NT2/D1 (cell line): ENCODE data around the gene FBXO22.
"Not testable (repeated sequence)": the region's sequence is repeated elsewhere in the genome, so short reads cannot be mapped to it uniquely, and the experiment has no call there.

Experiments used
- DNase-seq: peaks from one replicate; pipeline ENCODE4 v3.0.0-alpha.2; 2011; ENCODE audit warnings: low read depth, low spot score
- H3K27me3 ChIP-seq: 2 replicates; pipeline ENCODE4 v1.6.0; 2011; ENCODE audit warnings: mild to moderate bottlenecking; ENCODE audit not compliant: insufficient read length, insufficient read depth
- H3K36me3 ChIP-seq: 2 replicates; pipeline ENCODE4 v1.6.1; 2011; ENCODE audit warnings: mild to moderate bottlenecking, low read length, mixed read lengths; ENCODE audit not compliant: insufficient read depth, insufficient read length
- H3K4me1 ChIP-seq: 2 replicates; pipeline ENCODE4 v1.5.1; 2011; ENCODE audit not compliant: insufficient read depth, insufficient read length
- H3K4me3 ChIP-seq: 2 replicates; pipeline ENCODE4 v1.5.1; 2011; ENCODE audit warnings: low read depth; ENCODE audit not compliant: insufficient read length
- H3K9ac ChIP-seq: 2 replicates; pipeline ENCODE4 v1.6.0; 2011; ENCODE audit warnings: low read depth; ENCODE audit not compliant: insufficient read length
- H3K9me3 ChIP-seq: 2 replicates; pipeline ENCODE4 v1.5.1; 2011; ENCODE audit warnings: mild to moderate bottlenecking, low read length; ENCODE audit not compliant: insufficient read depth
- SUZ12 ChIP-seq: IDR thresholded peaks from 2 replicates; pipeline ENCODE4 v1.6.1; 2011; ENCODE audit not compliant: insufficient read length, insufficient read depth; ENCODE audit errors: extremely low read depth
- YY1 ChIP-seq: IDR thresholded peaks from 2 replicates; pipeline ENCODE4 v1.6.1; 2011; ENCODE audit not compliant: insufficient read length, insufficient read depth
- ZNF274 ChIP-seq: IDR thresholded peaks from 2 replicates; pipeline ENCODE4 v1.6.1; 2011; ENCODE audit warnings: mild to moderate bottlenecking, low read depth, low read length

FBXO22 gene

GRCh38 chr15:75895731-75896130 is 7.9 kb upstream of the FBXO22 start:
- H3K9ac ChIP-seq: no peak overlapping the region
- H3K9me3 ChIP-seq: no peaks in the 10 kb centered on the region
- DNase-seq: no peak
- H3K36me3 ChIP-seq: peaks cover 14% of the 10 kb centered on the region
- no peaks in the 10 kb centered on the region for H3K4me1 ChIP-seq
- no peaks in the 10 kb centered on the region for H3K27me3 ChIP-seq
- TF ChIP-seq YY1 (no peak), SUZ12 (no peak), ZNF274 (no peak)
- no peak overlapping the region for H3K4me3 ChIP-seq

GRCh38 chr15:75900577-75900976 is 3.1 kb upstream of the FBXO22 start:
- Histone ChIP-seq H3K9ac (no peak overlapping the region), H3K4me3 (no peak overlapping the region), H3K27me3 (no peaks in the 10 kb centered on the region), H3K36me3 (peaks cover 17% of the 10 kb centered on the region), H3K9me3 (no peaks in the 10 kb centered on the region), H3K4me1 (peaks cover 4% of the 10 kb centered on the region)
- DNase-seq: no peak
- TF ChIP-seq YY1 (no peak), SUZ12 (no peak), ZNF274 (no peak)

GRCh38 chr15:75902129-75902557 is 1.5 kb upstream of the FBXO22 start:
- no peak overlapping the region for H3K4me3 ChIP-seq

GRCh38 chr15:75905231-75905630 is 1.6 kb downstream of the FBXO22 start:
- Histone ChIP-seq H3K36me3 (peaks cover 48% of the 10 kb centered on the region), H3K27me3 (no peaks in the 10 kb centered on the region), H3K4me3 (no peak overlapping the region), H3K9ac (no peak overlapping the region), H3K9me3 (no peaks in the 10 kb centered on the region), H3K4me1 (peaks cover 4% of the 10 kb centered on the region)
- no peak for TF ChIP-seq ZNF274
- TF ChIP-seq YY1: no peak
- no peak for TF ChIP-seq SUZ12
- DNase-seq: no peak

More at GRCh38 chr15:75902129-75902557, 1.5 kb upstream of the FBXO22 start:
- TF ChIP-seq ZNF274: no peak
- TF ChIP-seq SUZ12: no peak
- no peak for TF ChIP-seq YY1
- Histone ChIP-seq H3K4me1 (peaks cover 4% of the 10 kb centered on the region), H3K9me3 (no peaks in the 10 kb centered on the region), H3K27me3 (no peaks in the 10 kb centered on the region), H3K36me3 (peaks cover 31% of the 10 kb centered on the region), H3K9ac (no peak overlapping the region)
- no peak for DNase-seq

GRCh38 chr15:75910355-75910754 is 6.7 kb downstream of the FBXO22 start:
- not testable (repeated sequence) for H3K9me3 ChIP-seq, DNase-seq, H3K4me3 ChIP-seq, H3K27me3 ChIP-seq, H3K9ac ChIP-seq, H3K4me1 ChIP-seq
- H3K36me3 ChIP-seq: peaks cover 62% of the 10 kb centered on the region

- no peak for DNase-seq
- no peak overlapping the region for H3K9ac ChIP-seq
- no peak overlapping the region for H3K4me3 ChIP-seq
- TF ChIP-seq SUZ12 (no peak), ZNF274 (no peak), YY1 (no peak)
- no peaks in the 10 kb centered on the region for H3K27me3 ChIP-seq
- no peaks in the 10 kb centered on the region for H3K4me1 ChIP-seq
- no peaks in the 10 kb centered on the region for H3K9me3 ChIP-seq
- H3K36me3 ChIP-seq: peaks cover 66% of the 10 kb centered on the region
Measured at GRCh38 chr15:75916978-75917377, 13.3 kb downstream of the FBXO22 start.

GRCh38 chr15:75918135-75918534 is 14.5 kb downstream of the FBXO22 start:
- no peaks in the 10 kb centered on the region for H3K4me1 ChIP-seq
- H3K27me3 ChIP-seq: no peaks in the 10 kb centered on the region
- no peak overlapping the region for H3K9ac ChIP-seq
- no peaks in the 10 kb centered on the region for H3K9me3 ChIP-seq
- no peak overlapping the region for H3K4me3 ChIP-seq
- no peak for DNase-seq
- TF ChIP-seq SUZ12: no peak
- no peak for TF ChIP-seq YY1
- no peak for TF ChIP-seq ZNF274
- peaks cover 75% of the 10 kb centered on the region for H3K36me3 ChIP-seq

- peaks cover 69% of the 10 kb centered on the region for H3K36me3 ChIP-seq
- H3K4me1 ChIP-seq: no peaks in the 10 kb centered on the region
- no peak for DNase-seq
- H3K4me3 ChIP-seq: no peak overlapping the region
- no peaks in the 10 kb centered on the region for H3K9me3 ChIP-seq
- H3K27me3 ChIP-seq: no peaks in the 10 kb centered on the region
- H3K9ac ChIP-seq: no peak overlapping the region
- no peak for TF ChIP-seq ZNF274
- no peak for TF ChIP-seq YY1
- no peak for TF ChIP-seq SUZ12
Measured at GRCh38 chr15:75920079-75920478, 16.4 kb downstream of the FBXO22 start.
